ENCODE data around the gene PLD4. TPM values are rescaled to one million over a fixed set of nuclear protein-coding genes. Genes with fewer than 3 reads are reported as not detected.

The PLD4 gene
- polyA plus RNA-seq, 3 donors, result 12.2 to 15.5 (median 15.1) TPM

- Mint-ChIP-seq H3K4me3 (no peak overlapping the region), H3K36me3 (no peaks in the 10 kb centered on the region), H3K27ac (no peak overlapping the region), H3K9me3 (peaks cover 0 to 3% (median 0%) of the 10 kb centered on the region in 7 donors), H3K4me1 (peaks cover 4% of the 10 kb centered on the region), H3K27me3 (ENCODE audit: low read depth in 3 of 3) (peaks cover 22 to 38% (median 32%) of the 10 kb centered on the region in 3 donors)
- H3K27me3 ChIP-seq (ENCODE audit: control insufficient read depth in 2 of 2, insufficient read depth in 2 of 2, low read length in 2 of 2), result peaks cover 2 to 23% of the 10 kb centered on the region in 2 donors
- H3K4me1 ChIP-seq (ENCODE audit: control insufficient read depth in 1 of 2, insufficient read depth in 2 of 2, low read length in 2 of 2), result no peaks in the 10 kb centered on the region
- no peak overlapping the region for H3K9ac ChIP-seq (ENCODE audit: insufficient read depth, low read length, poor library complexity, severe bottlenecking)
- no peak for DNase-seq
- no peak overlapping the region for H3K27ac ChIP-seq (ENCODE audit: low read depth in 1 of 2, low read length in 2 of 2)
- H3K4me2 ChIP-seq (replicated peaks; ENCODE audit: extremely low read depth, low read length, poor library complexity, severe bottlenecking), result no peak overlapping the region
- no peaks in the 10 kb centered on the region for H3K79me2 ChIP-seq (ENCODE audit: insufficient read depth, low read length)
- H2AFZ ChIP-seq (ENCODE audit: insufficient read depth, low read depth, low read length, poor library complexity, severe bottlenecking), result no peak overlapping the region
- no peak overlapping the region for H3K4me3 ChIP-seq (replicated peaks in 1 of 3; ENCODE audit: low read depth in 2 of 3, low read length in 3 of 3)
- intact Hi-C loops (cut with micrococcal nuclease), result no loop called here
- no peaks in the 10 kb centered on the region for H3K36me3 ChIP-seq (replicated peaks in 1 of 2; ENCODE audit: control insufficient read depth in 1 of 2, insufficient read depth in 2 of 2, low read length in 2 of 2)
- 93% methylated on average over 5 of the region's 7 CpGs for WGBS (ENCODE audit: insufficient coverage)
- no peaks in the 10 kb centered on the region for H3K9me3 ChIP-seq (replicated peaks in 1 of 2; ENCODE audit: control insufficient read depth in 1 of 2, insufficient read depth in 1 of 2, low read length in 2 of 2)
- no peak for TF ChIP-seq CTCF (IDR thresholded peaks at IDR 0.05)
- H4K20me1 ChIP-seq (ENCODE audit: insufficient read depth, low read length), result no peaks in the 10 kb centered on the region
These were observed 39.9 kb downstream of the PLD4 start for GRCh38 chr14:104964546-104964945.

- Histone ChIP-seq H3K27me3 (ENCODE audit: control insufficient read depth in 2 of 2, insufficient read depth in 2 of 2, low read length in 2 of 2) (peaks cover 2 to 23% of the 10 kb centered on the region in 2 donors), H3K4me3 (replicated peaks in 1 of 3; ENCODE audit: low read depth in 2 of 3, low read length in 3 of 3) (no peak overlapping the region), H3K79me2 (ENCODE audit: insufficient read depth, low read length) (no peaks in the 10 kb centered on the region), H4K20me1 (ENCODE audit: insufficient read depth, low read length) (no peaks in the 10 kb centered on the region), H3K36me3 (replicated peaks in 1 of 2; ENCODE audit: control insufficient read depth in 1 of 2, insufficient read depth in 2 of 2, low read length in 2 of 2) (no peaks in the 10 kb centered on the region), H2AFZ (ENCODE audit: insufficient read depth, low read depth, low read length, poor library complexity, severe bottlenecking) (no peak overlapping the region), H3K9ac (ENCODE audit: insufficient read depth, low read length, poor library complexity, severe bottlenecking) (no peak overlapping the region), H3K4me2 (replicated peaks; ENCODE audit: extremely low read depth, low read length, poor library complexity, severe bottlenecking) (no peak overlapping the region), H3K4me1 (ENCODE audit: control insufficient read depth in 1 of 2, insufficient read depth in 2 of 2, low read length in 2 of 2) (no peaks in the 10 kb centered on the region), H3K27ac (ENCODE audit: low read depth in 1 of 2, low read length in 2 of 2) (no peak overlapping the region), H3K9me3 (replicated peaks in 1 of 2; ENCODE audit: control insufficient read depth in 1 of 2, insufficient read depth in 1 of 2, low read length in 2 of 2) (no peaks in the 10 kb centered on the region)
- peaks cover 19 to 39% (median 29%) of the 10 kb centered on the region in 3 donors for H3K27me3 Mint-ChIP-seq (ENCODE audit: low read depth in 3 of 3)
- peak in 1 of 3 donors; percentile 2 for DNase-seq
- no peak for TF ChIP-seq CTCF (IDR thresholded peaks at IDR 0.05)
- H3K4me3 Mint-ChIP-seq, result no peak overlapping the region
- H3K36me3 Mint-ChIP-seq, result no peaks in the 10 kb centered on the region
- intact Hi-C loops (cut with micrococcal nuclease), result no loop called here
- peaks cover 0 to 3% (median 0%) of the 10 kb centered on the region in 7 donors for H3K9me3 Mint-ChIP-seq
- H3K4me1 Mint-ChIP-seq, result peaks cover 4% of the 10 kb centered on the region
- no peak overlapping the region for H3K27ac Mint-ChIP-seq
- 87% methylated on average over 10 of the region's 13 CpGs for WGBS (ENCODE audit: insufficient coverage)
These were observed 41.0 kb downstream of the PLD4 start for GRCh38 chr14:104965561-104966231.
